WTC11 (cell line): ENCODE measurements around the gene COX6B1.

ENCODE experiments used
- CREB1 ChIP-seq: sonication (generic); formaldehyde crosslinking; IDR thresholded peaks from 2 replicates; pipeline ENCODE4 v1.8.0; 2023; ENCODE audit warnings: mild to moderate bottlenecking, missing genetic modification reagents
- NFE2L1 ChIP-seq: sonication (generic); formaldehyde crosslinking; IDR thresholded peaks from 2 replicates; pipeline ENCODE4 v1.8.1; 2023; ENCODE audit warnings: missing genetic modification reagents
- NFYB ChIP-seq: sonication (generic); formaldehyde crosslinking; conservative IDR thresholded peaks from 2 replicates; pipeline ENCODE4 v1.8.0; 2022; ENCODE audit warnings: low read depth, missing genetic modification reagents
- SP1 ChIP-seq: sonication (generic); formaldehyde crosslinking; conservative IDR thresholded peaks from 2 replicates; pipeline ENCODE4 v1.8.1; 2022; ENCODE audit warnings: missing genetic modification reagents
- ZNF317 ChIP-seq: sonication (generic); formaldehyde crosslinking; IDR thresholded peaks from 2 replicates; pipeline ENCODE4 v1.8.1; 2023; ENCODE audit warnings: low read depth, mild to moderate bottlenecking, moderate library complexity, missing genetic modification reagents, borderline replicate concordance
- TF ChIP-seq, protein P1 (sequence below): sonication (generic); formaldehyde crosslinking; IDR thresholded peaks from 2 replicates; pipeline ENCODE4 v1.8.1; 2023; ENCODE audit warnings: mild to moderate bottlenecking, missing genetic modification reagents, borderline replicate concordance
- TF ChIP-seq, protein P2 (sequence below): sonication (generic); formaldehyde crosslinking; IDR thresholded peaks from 2 replicates; pipeline ENCODE4 v1.8.0; 2022; ENCODE audit warnings: mild to moderate bottlenecking, missing genetic modification reagents
- TF ChIP-seq, protein P3 (sequence below): fragments of 200-600 bp; IDR thresholded peaks from 2 replicates; pipeline ENCODE4 v1.8.0; 2022; ENCODE audit warnings: antibody characterized with exemption
- TF ChIP-seq, protein P4 (sequence below): sonication (generic); formaldehyde crosslinking; conservative IDR thresholded peaks from 2 replicates; pipeline ENCODE4 v1.8.1; 2022; ENCODE audit warnings: mild to moderate bottlenecking, missing genetic modification reagents
- TF ChIP-seq, protein P5 (sequence below): fragments of 250-450 bp; sonication (Bioruptor Pico); IDR thresholded peaks from 2 replicates; pipeline ENCODE4 v1.9.0; 2021; ENCODE audit warnings: moderate library complexity, mild to moderate bottlenecking, inconsistent platforms, borderline replicate concordance
- TF ChIP-seq, protein P6 (sequence below): sonication (generic); formaldehyde crosslinking; IDR thresholded peaks from 2 replicates; pipeline ENCODE4 v1.8.1; 2022; ENCODE audit warnings: low read depth, mild to moderate bottlenecking, moderate library complexity, missing genetic modification reagents, borderline replicate concordance
- TF ChIP-seq, protein P7 (sequence below): sonication (generic); formaldehyde crosslinking; IDR thresholded peaks from 2 replicates; pipeline ENCODE4 v1.8.0; 2022; ENCODE audit warnings: mild to moderate bottlenecking, missing genetic modification reagents

DNA sequence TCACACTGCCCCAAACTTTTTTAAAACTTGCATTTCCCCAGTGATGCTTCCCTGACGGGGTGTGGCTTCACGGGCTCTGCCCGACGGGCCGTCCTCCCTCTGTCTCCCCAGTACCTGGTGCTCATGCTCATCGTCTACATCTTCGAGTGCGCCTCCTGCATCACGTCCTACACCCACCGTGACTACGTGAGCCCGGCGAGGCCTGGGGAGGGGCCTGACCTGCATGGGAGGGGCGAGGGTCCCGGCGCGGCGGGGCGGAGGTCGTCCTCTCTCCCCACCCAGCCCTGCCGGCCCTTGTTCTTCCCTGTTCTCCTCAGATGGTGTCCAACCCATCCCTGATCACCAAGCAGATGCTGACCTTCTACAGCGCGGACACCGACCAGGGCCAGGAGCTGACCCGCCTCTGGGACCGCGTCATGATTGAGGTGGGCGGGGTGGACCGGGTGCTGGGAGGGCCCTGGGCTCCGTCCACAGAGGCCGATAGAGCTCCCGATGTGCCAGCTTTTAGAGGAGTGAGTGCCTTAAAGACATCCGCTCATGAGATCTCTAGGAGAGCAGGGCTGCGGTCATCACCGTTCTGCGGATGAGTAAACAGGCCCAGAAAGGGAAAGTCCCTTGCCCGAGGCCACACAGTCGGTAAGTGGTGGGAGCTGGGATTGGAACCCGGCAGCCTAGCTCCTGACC lies 25.1 kb downstream of the COX6B1 start:
- TF ChIP-seq, protein P1, sequence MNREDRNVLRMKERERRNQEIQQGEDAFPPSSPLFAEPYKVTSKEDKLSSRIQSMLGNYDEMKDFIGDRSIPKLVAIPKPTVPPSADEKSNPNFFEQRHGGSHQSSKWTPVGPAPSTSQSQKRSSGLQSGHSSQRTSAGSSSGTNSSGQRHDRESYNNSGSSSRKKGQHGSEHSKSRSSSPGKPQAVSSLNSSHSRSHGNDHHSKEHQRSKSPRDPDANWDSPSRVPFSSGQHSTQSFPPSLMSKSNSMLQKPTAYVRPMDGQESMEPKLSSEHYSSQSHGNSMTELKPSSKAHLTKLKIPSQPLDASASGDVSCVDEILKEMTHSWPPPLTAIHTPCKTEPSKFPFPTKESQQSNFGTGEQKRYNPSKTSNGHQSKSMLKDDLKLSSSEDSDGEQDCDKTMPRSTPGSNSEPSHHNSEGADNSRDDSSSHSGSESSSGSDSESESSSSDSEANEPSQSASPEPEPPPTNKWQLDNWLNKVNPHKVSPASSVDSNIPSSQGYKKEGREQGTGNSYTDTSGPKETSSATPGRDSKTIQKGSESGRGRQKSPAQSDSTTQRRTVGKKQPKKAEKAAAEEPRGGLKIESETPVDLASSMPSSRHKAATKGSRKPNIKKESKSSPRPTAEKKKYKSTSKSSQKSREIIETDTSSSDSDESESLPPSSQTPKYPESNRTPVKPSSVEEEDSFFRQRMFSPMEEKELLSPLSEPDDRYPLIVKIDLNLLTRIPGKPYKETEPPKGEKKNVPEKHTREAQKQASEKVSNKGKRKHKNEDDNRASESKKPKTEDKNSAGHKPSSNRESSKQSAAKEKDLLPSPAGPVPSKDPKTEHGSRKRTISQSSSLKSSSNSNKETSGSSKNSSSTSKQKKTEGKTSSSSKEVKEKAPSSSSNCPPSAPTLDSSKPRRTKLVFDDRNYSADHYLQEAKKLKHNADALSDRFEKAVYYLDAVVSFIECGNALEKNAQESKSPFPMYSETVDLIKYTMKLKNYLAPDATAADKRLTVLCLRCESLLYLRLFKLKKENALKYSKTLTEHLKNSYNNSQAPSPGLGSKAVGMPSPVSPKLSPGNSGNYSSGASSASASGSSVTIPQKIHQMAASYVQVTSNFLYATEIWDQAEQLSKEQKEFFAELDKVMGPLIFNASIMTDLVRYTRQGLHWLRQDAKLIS (CRISPR knock-in tag) = no peak
- TF ChIP-seq, protein P2, sequence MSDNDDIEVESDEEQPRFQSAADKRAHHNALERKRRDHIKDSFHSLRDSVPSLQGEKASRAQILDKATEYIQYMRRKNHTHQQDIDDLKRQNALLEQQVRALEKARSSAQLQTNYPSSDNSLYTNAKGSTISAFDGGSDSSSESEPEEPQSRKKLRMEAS = 0 out of 2 replicates have a peak, but pooled peaks have one; percentile 52
- TF ChIP-seq, protein P3, sequence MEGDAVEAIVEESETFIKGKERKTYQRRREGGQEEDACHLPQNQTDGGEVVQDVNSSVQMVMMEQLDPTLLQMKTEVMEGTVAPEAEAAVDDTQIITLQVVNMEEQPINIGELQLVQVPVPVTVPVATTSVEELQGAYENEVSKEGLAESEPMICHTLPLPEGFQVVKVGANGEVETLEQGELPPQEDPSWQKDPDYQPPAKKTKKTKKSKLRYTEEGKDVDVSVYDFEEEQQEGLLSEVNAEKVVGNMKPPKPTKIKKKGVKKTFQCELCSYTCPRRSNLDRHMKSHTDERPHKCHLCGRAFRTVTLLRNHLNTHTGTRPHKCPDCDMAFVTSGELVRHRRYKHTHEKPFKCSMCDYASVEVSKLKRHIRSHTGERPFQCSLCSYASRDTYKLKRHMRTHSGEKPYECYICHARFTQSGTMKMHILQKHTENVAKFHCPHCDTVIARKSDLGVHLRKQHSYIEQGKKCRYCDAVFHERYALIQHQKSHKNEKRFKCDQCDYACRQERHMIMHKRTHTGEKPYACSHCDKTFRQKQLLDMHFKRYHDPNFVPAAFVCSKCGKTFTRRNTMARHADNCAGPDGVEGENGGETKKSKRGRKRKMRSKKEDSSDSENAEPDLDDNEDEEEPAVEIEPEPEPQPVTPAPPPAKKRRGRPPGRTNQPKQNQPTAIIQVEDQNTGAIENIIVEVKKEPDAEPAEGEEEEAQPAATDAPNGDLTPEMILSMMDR = no peak
- TF ChIP-seq, protein P4, sequence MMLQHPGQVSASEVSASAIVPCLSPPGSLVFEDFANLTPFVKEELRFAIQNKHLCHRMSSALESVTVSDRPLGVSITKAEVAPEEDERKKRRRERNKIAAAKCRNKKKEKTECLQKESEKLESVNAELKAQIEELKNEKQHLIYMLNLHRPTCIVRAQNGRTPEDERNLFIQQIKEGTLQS (CRISPR knock-in tag) = no peak
- no peak for TF ChIP-seq CREB1 (CRISPR knock-in tag)
- TF ChIP-seq, protein P5, sequence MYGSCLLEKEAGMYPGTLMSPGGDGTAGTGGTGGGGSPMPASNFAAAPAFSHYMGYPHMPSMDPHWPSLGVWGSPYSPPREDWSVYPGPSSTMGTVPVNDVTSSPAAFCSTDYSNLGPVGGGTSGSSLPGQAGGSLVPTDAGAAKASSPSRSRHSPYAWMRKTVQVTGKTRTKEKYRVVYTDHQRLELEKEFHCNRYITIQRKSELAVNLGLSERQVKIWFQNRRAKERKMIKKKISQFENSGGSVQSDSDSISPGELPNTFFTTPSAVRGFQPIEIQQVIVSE (CRISPR knock-in tag) = no peak
- TF ChIP-seq SP1 = no peak; the same call in 1 of the 2 replicates
- TF ChIP-seq, protein P6, sequence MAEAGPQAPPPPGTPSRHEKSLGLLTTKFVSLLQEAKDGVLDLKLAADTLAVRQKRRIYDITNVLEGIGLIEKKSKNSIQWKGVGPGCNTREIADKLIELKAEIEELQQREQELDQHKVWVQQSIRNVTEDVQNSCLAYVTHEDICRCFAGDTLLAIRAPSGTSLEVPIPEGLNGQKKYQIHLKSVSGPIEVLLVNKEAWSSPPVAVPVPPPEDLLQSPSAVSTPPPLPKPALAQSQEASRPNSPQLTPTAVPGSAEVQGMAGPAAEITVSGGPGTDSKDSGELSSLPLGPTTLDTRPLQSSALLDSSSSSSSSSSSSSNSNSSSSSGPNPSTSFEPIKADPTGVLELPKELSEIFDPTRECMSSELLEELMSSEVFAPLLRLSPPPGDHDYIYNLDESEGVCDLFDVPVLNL (CRISPR knock-in tag) = no peak
- TF ChIP-seq NFE2L1 (CRISPR knock-in tag) = no peak
- TF ChIP-seq ZNF317 (CRISPR knock-in tag) = no peak
- TF ChIP-seq, protein P7, sequence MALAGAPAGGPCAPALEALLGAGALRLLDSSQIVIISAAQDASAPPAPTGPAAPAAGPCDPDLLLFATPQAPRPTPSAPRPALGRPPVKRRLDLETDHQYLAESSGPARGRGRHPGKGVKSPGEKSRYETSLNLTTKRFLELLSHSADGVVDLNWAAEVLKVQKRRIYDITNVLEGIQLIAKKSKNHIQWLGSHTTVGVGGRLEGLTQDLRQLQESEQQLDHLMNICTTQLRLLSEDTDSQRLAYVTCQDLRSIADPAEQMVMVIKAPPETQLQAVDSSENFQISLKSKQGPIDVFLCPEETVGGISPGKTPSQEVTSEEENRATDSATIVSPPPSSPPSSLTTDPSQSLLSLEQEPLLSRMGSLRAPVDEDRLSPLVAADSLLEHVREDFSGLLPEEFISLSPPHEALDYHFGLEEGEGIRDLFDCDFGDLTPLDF = no peak
- TF ChIP-seq NFYB = no peak
